NCI-H128 (cell line): Measurements from ENCODE around the gene CENPS.
"Not testable (repeated sequence)": the region's sequence is repeated elsewhere in the genome, so short reads cannot be mapped to it uniquely, and the experiment has no call there.

Experiments
- DNase-seq: peaks from one replicate; lab custom pipeline; 2025; ENCODE audit not compliant: unreplicated experiment; lab: John Stamatoyannopoulos, UW

CENPS gene

DNA sequence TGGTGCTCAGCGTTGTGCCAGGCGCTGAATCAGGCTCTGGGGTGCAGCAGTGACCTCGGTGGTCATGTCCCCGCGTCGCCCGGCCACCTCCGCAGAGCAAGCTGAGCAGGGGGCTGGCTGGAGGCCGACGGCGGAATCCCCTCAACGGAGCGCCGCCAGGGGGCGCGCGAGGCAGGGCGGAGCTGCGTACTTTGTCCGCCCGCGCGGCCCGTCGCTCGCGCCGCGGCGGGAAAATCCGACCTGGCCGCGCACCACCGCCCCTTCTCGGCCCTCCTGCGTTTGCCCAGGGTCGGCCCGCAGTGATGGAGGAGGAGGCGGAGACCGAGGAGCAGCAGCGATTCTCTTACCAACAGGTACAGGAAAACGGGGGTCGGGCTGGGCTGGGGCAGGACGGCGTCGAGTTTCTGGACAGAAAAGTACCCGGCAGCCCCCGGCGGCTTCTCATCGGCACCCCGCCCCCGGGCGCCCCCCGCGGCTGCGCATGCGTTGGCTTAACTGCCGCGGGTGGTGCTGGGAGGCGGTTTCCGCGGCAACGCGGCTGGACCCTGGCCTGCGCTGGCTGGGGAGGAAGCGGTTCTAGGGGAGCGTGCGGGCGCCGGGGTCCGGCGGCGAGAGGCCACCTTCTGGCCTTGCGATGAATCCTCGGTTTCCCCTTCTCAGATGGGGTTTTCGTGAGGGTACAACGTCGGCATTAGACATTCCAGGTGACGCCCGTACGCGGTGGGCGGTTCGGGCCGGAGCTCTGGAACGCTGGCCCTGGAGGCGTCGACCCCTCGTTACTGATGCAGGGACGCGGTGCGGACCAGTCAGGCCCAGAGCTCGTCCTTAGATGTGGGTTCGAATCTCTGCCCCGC, at the start of gene CENPS:
Gene CENPS (plus strand): TSS at position 218 of the 854 bp plus-strand sequence. CDS start 85 bp downstream, at position 303.
- peak; percentile 84 for DNase-seq

DNA sequence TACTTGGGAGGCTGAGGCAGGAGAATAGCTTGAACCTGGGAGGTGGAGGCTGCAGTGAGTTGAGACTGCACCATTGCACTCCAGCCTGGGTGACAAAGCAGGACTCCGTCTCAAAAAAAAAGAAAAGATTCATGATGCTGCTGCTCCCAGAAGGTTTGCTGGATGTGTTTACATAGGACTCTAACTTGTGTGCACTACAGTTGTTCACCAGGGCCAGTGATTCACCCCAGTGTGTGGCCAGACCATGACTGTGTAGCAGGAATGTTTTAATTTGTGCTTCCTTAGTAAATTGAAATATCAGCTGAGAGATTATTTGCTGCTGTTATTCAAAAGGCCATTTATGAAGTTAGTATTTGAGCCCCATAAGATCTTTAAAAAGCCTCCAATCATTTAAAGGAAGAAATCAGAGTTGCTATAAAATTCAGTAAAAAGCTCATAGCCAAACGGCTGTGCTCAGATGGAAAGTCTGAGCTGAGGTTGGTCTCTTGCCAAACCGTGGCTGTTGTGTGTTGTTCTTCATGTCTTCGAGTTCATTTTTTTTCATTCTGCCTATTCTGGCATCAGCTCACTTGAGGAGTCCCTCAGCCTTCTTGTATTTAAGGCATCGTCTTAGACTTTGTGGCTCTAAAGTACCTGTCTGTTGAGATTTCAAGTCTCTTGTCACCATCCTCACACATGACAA, 49.5 kb upstream of the CENPS start:
- DNase-seq: no peak

DNA sequence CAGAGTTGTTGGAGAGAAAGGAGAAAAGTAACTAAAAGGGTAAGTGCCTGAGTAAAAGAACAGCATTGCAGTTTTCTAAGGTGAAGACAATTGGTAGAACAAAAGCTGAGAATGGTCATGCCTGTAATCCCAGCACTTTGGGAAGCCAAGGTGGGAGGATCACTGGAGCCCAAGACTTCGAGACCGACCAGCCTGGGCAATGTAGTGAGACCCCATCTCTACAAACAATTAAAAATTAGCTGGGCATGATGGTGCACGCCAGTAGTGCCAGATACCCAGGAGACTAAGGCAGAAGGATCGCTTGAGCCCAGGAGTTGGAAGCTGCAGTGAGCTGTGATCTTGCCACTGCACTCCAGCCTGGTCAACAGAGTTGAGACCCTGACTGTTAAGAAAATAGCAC, 46.6 kb upstream of the CENPS start:
- DNase-seq: no peak

DNA sequence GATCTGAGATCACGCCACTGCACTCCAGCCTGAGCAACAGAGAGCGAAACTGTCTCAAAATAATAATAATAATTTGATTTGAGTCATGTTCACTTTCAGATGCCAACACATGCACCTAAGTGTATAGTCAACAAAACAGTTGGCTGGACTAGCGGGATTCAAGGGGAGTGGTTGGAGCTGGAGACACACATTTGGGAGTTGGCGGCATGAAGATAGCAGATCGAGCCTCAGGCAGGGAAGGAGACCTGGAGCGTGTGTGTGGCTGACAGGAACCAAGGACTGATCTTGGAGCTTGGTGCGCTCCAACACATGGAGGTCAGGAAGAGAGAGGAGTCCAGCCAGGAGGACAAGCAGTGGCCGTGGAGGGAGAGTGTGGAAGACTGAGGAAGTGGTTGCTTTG, 46.0 kb upstream of the CENPS start:
- no peak for DNase-seq

DNA sequence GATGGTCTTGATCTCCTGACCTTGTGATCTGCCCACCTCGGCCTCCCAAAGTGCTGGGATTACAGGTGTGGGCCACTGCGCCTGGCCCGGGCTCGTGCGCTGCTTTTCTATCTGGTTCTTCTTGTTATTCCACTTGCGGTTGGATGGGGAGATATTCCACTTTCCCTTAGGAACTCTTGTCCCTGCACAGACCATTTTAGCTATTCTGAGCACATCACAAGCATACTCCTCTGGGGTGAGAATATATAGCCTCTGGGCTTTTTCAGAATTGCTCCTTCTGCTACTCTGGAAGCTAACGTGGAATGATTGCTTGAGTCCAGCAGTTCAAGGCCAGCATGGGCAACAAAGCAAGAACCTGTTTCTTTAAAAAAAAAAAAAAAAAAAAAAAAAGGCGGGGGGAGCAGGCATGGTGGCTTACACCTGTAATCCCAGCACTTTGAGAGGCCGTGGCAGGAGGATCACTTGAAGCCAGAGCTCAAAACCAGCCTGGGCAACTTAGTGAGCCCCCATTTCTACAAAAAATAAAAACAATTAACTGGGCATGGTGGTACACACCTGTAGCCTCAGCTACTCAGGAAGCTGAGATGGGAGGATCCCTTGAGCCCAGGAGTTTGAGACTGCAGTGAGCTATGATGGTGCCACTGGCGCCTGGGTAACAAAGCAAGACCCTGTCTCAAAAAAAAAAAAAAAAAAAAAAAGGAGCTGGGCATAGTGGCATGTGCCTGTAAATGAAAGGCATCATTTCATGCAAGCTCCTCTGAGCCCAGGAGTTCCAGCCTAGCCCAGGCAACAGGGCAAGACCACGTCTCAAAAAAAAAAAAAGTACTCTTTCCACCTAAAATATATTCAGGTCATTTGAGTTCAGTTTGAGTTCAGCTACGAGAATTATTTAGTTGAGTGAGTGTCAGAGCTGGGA, 43.2 kb upstream of the CENPS start:
- no peak for DNase-seq

DNA sequence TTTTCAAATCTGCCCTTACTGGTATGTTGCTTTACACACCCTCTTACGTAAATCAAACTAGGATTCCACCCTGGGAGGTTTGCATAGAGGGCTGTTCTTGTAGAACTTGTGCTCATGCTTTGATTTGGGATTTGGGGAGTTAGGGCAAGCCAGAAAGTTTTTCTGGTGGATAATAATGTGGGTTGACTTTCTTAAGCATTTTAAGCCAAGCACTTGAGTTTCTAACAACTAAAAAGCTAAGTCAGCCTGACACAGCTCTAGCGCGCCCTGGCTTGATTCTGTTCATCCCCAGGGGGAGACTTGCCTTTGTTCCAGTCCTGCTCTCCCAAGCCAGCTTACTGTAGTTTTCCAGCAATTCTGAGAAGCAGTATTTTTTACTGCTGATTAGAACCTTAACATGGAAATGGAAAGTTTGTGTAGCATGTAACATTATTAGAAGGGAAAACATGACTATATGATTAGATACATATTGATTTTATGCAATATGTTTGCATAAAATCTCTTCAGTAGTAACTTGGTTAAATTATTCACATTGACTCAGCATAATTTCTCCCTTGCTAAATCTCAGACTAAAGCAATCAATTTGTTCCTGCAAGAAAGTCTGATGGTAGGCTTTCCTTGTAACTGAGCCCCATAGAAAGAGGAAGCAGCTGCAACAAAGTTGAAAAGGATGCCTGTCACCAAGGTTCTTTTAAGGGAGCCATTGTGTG, 42.4 kb upstream of the CENPS start:
- DNase-seq: no peak

DNA sequence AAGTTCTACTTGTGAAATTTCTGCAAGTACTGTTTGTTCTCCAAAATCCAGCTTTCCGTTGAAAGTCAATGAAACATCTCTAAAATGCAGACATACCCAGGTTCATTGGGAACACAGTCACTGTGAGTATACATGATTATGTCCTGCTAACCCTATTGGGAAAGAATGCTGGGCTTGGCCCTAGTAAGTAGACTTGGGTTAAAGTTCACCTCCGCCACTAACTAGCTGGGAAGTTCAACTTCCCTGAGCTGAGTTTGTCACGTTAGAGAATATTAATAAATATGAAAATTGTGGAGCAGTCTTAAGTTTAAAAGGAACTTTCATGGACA, 41.9 kb upstream of the CENPS start:
- no peak for DNase-seq

DNA sequence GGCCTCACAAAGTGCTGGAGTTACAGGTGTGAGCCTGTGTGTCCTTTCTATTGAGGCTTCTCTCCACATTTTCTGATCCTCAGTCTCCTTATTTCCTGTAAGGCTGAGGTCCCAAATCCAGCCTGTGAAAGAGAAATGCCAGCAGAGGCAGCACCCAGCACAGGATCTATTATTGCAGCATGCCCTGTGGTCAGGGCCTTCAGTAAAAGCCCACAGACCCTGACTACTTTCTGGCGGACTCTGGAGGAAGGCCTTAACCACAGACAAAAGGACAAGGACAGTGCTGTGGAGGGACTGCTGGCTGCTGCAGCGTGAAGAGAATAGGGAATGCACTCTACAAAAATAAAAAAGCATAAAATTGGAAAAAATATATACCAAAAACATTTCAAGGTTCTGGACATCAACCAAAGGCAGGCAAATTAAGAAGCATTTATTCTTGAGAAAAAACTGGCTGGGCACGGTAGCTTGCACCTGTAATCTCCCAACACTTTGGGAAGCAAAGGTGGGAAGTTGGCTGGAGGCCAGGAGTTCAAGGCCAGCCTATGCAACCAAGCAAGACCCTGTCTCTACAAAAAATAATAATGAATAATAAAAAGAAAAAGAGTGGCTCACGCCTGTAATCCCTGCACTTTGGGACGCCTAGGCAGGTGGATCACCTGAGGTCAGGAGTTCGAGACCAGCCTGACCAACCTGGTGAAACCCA, 40.8 kb upstream of the CENPS start:
- no peak for DNase-seq

DNA sequence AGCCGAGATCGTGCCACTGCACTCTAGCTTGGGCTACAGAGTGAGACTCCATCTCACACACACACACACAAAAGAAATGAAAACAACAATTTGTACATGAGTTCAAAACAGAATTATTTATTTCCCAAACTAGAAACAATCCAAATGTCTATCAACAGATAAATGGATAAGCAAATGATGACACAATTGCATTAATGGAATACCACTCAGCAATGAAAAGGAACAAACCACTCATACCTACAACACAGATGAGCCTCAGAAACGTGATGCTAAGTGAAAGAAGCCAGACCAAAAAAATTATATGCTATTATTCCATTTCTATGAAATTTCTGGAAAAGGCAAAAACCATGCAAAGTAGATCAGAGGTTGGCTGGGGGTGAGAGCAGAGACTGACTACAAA, 33.4 kb upstream of the CENPS start:
- no peak for DNase-seq

DNA sequence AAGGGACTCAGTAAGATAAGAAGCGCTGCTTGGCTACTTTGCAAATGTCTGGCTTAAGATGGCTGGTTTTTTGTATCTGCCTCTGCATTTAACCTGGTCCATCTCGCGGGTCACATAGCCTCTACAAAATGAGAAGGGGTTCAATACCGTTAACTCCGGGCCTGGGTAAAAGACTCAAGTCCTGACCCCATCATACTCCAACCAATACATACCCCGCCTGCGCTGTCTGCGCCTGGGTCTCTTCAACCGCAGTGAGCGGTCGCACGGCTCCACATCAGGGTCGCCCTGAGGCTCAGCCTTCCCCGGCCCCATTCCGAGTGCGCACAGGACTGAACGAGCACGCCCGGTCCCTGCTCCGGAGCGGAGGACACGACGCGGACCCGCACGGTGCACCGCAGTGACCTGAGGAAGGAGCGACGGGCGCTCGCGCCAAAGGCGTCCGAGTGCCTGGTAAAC, 31.9 kb upstream of the CENPS start:
- no peak for DNase-seq

DNA sequence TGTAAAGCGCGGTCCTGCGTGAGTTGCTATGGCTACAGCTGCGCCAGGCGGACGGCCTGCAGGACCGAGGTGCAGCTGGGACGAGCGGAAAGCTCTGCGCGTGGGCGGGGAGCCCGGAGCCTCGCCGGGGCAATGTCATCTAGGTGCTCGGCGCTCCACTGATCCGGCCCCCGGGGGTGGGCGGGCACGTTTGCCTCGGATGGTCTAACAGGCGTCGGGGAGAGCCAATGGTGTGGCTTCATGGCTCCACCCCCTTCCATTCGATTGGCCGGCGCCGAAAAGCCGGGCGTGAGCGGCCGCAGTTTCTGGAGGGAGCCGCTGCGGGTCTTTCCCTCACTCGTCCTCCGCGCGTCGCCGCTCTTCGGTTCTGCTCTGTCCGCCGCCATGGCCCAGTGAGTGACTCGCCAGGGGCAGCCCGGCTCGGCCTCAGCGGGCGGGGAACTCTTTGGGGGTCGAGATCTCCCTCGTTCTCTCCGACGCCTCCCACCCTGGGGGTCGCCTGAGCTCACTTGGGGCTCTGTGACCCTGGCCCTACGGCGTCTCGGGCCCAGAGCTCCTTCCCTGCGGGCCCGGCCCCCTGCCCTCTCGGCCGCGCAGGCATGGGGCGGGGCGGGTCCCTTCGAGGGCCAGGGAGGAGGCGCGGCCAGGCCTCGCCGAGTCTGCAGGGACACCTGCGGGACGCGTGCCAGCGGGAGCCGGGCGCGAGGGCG, 31.3 kb upstream of the CENPS start, which contains the start of gene PGD:
Gene PGD (plus strand): TSS at position 331 of the 710 bp plus-strand sequence. CDS start 54 bp downstream, at position 385.
- peak; percentile 99 for DNase-seq

DNA sequence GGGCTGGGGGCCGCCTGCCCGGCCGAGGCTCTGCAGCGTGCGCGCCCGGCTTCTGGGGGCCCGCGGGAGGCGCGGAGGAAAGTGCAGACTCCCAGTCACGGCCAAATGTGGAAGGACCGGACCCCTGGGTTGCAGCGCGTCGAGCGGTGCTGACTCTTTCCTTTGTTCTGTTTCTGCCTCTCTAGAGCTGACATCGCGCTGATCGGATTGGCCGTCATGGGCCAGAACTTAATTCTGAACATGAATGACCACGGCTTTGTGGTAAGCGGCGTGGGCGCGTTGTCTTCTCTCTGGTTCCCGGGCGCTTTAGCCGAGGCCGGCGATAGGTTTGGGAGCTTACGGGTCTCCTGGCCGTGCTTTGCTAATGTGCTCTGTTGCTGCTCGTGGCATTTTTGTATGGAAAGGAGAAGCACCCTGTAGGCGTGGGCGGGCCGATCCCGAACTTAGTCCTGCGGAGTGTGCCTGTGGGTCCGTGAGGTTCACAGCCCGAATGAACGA, 30.7 kb upstream of the CENPS start:
- no peak for DNase-seq

DNA sequence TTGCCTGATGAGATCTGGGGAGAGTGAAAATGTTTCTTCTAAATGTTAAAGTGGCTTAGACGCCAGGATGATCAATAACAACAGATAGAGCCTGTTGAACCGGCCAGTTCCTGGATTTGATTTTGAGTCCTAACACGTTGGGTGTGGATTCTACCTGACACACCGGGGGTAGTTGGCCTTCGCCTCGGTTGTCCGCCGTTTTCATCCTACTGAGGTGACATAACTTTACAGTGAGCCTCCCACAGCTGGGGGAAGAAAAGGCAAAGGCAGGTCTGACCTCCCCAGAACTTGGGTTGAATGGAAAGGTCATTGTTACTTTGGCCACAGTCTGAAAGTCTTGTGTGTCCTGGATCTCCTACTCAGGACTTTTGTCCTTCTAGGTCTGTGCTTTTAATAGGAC, 30.2 kb upstream of the CENPS start:
- no peak for DNase-seq

DNA sequence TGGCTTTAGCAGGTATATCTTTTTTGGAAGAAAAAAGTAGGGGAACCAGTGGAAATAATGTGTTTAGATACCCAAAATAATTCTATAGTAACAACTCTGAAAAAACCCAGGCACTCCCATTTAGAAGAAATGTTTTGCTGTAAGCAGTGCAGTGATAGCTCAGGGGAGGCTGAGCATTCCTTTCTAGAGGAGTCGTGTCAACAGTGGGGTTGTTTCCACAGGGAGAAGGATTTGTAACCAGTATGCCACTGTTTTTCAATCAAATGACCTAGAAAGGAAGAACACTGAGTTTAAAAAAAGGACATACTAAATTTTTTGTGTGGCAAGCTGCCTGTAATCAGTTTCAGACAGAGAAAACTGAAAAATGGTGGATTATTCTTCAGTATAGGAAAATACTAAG, 29.0 kb upstream of the CENPS start:
- no peak for DNase-seq

DNA sequence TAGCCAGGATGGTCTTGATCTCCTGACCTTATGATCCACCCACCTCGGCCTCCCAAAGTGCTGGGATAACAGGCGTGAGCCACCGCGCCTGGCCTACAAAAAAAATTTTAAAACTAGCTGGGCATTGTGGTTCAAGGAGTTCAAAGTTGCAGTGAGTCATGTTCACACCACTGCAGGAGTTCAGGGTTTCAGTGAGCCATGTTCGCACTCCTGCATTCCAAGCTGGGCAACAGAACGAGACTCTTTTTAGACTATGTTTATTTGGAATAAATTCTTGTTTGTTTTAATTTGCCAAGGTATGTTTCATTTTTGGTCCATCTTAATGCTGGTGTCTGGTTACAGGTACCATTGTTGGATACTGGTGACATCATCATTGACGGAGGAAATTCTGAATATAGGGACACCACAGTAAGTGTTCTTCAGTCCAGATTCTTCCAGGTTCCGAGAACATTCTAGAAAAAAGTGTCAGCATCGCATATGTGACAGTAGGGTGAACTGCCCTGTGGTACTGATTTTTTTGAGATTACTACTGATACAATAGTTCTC, 27.4 kb upstream of the CENPS start:
- DNase-seq: no peak

DNA sequence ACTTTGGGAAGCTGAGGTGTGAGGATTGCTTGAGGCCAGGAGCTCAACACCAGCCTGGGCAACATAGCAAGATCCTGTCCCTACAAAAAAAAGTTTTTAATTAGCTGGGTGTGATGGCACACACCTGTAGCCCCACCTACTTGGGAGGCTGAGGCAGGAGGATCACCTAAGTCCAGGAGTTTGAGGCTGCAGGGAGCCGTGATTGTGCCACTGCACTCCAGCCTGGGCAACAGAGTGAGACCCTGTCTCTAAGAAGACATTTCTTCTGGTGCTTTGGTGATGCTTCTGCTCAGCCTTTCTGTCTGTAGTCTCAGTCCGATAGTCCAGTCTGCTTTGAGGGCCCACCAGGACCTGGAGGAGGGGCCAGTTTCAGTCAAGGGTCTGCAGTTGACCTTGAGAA, 23.0 kb upstream of the CENPS start:
- DNase-seq: no peak

DNA sequence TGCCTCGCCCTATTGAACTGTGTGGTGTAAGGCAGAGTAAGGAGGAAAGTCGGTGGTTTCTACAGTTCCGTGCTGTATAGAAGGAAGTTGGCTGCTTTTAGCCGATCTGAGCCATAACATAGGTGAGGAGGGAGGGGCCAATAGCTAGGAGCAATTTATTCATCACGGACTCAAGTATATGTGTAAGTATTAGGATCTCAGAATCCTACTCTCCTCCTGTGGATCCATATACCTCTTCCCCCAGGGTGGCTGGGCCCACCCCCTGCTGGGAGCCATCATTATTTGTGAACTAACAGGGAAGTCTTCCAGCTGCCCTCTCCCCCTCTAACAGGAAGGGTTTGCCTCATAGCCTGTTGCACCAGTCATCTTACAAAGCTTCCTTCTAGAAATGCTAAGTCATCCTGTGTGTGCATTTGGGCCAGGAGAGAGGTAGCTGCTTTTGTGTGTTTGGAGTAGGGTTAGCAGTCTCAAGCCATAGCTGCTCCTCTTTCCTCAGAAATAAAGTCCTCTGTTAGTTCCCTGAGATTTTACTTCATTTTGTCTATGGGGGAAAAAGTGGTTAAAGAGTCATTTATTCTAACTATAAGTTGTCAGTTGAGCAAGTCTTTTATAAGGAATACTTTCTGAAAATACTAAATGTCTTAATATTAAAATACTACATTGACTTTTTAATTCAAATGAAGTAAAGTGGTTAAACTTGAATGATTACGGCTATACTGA, 14.9 kb upstream of the CENPS start:
- no peak for DNase-seq

DNA sequence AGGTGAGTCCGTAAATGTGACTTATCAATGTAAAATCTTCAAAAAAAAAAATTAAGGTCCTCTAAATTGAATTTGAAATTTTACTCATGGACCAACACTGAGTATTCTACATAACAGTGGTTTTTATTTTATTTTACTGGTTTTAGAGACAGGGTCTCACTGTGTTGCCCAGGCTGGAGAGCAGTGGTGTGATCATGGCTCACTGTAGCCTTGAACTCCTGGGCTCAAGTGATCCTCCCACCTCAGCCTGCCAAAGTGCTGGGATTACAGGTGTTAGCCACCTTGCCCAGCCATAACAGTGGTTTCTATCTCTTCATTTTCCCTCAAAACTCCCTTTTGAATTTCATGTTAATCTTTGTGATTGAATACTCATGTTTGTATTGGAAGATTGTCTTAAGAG, 14.3 kb upstream of the CENPS start:
- not testable (repeated sequence) for DNase-seq
